HepG2 (cell line): ENCODE measurements around the gene NTM.

Experiments used
- GZF1 ChIP-seq: sonication (generic); formaldehyde crosslinking; IDR thresholded peaks from 2 replicates; pipeline ENCODE4 v1.5.1; 2020; ENCODE audit warnings: mild to moderate bottlenecking, missing genetic modification reagents
- NFE2L1 ChIP-seq: sonication (generic); formaldehyde crosslinking; IDR thresholded peaks from 2 replicates; pipeline ENCODE4 v1.4.0; 2020; ENCODE audit warnings: missing genetic modification reagents, mild to moderate bottlenecking, borderline replicate concordance
- NR2F1 ChIP-seq, 2 experiments: fragments of 450-650 bp in 1 of 2; formaldehyde crosslinking in 1 of 2; IDR thresholded peaks; 2 replicates each; pipeline versions ENCODE4 v1.5.0 to v1.6.1; 2016 to 2020; ENCODE audit warnings: mild to moderate bottlenecking in 1 of 2, missing compliant biosample characterization in 1 of 2, missing genetic modification reagents in 1 of 2, moderate library complexity in 1 of 2
- POLR2A ChIP-seq, 2 experiments: IDR thresholded peaks; 2 replicates each; pipeline ENCODE4 v1.6.1; 2011; ENCODE audit warnings: low read depth in 2 of 2, low read length in 2 of 2, mild to moderate bottlenecking in 1 of 2, moderate library complexity in 1 of 2; ENCODE audit not compliant: insufficient read depth in 1 of 2
- YY1 ChIP-seq: IDR thresholded peaks from 2 replicates; pipeline ENCODE4 v1.6.1; 2011; ENCODE audit warnings: low read length, low read depth, moderate library complexity, mild to moderate bottlenecking; ENCODE audit not compliant: insufficient read depth, insufficient replicate concordance
- ZFX ChIP-seq: sonication (generic); formaldehyde crosslinking; IDR thresholded peaks from 2 replicates; pipeline ENCODE4 v1.4.0; 2020; ENCODE audit warnings: mild to moderate bottlenecking, low read depth, missing genetic modification reagents, moderate library complexity
- TF ChIP-seq, protein P1 (sequence below): sonication (generic); formaldehyde crosslinking; IDR thresholded peaks from 2 replicates; pipeline ENCODE4 v1.5.1; 2020; ENCODE audit warnings: mild to moderate bottlenecking, missing genetic modification reagents, borderline replicate concordance
- TF ChIP-seq, protein P2 (sequence below): sonication (generic); formaldehyde crosslinking; IDR thresholded peaks from 2 replicates; pipeline ENCODE4 v1.5.0; 2020; ENCODE audit warnings: mild to moderate bottlenecking, missing genetic modification reagents, moderate library complexity

DNA sequence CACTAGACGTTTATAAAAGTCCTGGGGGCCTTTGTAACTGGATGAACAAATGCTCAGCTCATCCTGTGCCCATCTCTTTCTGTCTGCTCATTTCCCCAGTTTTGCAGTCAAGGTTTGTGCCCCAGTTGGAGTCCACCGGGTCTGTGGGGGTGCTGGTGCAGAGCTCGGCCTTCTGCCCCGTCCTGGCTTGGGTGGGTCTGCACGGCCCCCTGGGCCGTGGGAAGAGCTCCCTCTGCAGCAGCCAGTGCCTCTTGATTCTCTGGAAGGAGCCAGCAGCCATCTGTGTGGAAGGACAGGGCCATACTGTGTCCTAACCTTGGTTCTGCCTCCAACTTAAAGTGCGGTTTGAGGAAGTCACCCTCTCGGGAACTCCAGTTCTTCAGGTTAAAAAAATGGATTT lies 140.2 kb downstream of the NTM start:
- TF ChIP-seq, protein P1, sequence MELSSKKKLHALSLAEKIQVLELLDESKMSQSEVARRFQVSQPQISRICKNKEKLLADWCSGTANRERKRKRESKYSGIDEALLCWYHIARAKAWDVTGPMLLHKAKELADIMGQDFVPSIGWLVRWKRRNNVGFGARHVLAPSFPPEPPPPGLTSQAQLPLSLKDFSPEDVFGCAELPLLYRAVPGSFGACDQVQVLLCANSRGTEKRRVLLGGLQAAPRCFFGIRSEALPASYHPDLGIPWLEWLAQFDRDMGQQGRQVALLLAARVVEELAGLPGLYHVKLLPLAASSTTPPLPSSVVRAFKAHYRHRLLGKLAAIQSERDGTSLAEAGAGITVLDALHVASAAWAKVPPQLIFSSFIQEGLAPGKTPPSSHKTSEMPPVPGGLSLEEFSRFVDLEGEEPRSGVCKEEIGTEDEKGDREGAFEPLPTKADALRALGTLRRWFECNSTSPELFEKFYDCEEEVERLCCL: no peak
- TF ChIP-seq, protein P2, sequence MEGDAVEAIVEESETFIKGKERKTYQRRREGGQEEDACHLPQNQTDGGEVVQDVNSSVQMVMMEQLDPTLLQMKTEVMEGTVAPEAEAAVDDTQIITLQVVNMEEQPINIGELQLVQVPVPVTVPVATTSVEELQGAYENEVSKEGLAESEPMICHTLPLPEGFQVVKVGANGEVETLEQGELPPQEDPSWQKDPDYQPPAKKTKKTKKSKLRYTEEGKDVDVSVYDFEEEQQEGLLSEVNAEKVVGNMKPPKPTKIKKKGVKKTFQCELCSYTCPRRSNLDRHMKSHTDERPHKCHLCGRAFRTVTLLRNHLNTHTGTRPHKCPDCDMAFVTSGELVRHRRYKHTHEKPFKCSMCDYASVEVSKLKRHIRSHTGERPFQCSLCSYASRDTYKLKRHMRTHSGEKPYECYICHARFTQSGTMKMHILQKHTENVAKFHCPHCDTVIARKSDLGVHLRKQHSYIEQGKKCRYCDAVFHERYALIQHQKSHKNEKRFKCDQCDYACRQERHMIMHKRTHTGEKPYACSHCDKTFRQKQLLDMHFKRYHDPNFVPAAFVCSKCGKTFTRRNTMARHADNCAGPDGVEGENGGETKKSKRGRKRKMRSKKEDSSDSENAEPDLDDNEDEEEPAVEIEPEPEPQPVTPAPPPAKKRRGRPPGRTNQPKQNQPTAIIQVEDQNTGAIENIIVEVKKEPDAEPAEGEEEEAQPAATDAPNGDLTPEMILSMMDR (CRISPR knock-in tag): no peak
- no peak for TF ChIP-seq POLR2A (IDR thresholded peaks at IDR 0.05; ENCODE audit: insufficient read depth in 1 of 2, low read depth in 2 of 2, low read length in 2 of 2)
- no peak for TF ChIP-seq NR2F1 (CRISPR knock-in tag; IDR thresholded peaks at IDR 0.05)
- no peak for TF ChIP-seq ZFX (CRISPR knock-in tag)
- TF ChIP-seq NFE2L1 (CRISPR knock-in tag): no peak
- no peak for TF ChIP-seq YY1
- no peak for TF ChIP-seq GZF1 (CRISPR knock-in tag)
